GM19193 (cell line): ENCODE results near the gene IZUMO4.

Source experiments
- POLR2A ChIP-seq: IDR thresholded peaks from 4 replicates; pipeline ENCODE4 v1.6.1; 2011; ENCODE audit not compliant: insufficient read depth, insufficient read length; ENCODE audit errors: extremely low read depth

Gene IZUMO4

DNA sequence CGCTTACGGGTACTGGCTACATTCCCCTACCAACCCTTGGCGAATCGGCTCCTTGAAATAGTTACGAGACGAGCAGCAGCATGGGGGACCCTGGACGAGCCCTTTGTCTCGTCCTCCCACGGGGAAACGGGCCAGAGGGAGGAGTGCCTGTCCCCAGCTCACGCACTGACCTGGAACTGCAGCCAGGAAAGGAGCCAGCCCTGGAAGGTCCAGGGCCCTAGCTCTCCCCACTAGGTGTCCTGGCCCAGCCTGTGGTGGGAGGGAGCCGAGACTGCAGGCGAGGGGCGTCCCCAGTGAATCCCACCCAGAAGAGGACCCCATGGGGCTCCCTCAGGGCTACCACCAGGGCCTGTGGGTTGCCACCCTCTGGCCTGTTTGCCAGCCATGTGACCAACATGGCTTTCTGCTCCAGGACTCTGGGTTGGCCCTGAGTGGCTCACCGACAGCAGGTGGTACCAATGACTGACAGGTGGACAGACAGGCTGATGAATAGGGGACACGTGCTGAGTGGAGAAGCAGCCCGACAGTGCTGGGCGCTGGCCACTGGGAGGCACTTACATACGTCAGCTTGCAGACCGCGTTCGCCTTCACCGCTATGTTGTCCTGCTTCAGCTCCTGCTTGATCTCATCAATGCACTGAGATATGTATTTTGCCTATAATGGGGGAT lies 41.5 kb downstream of the IZUMO4 start:
- TF ChIP-seq POLR2A, result no peak

DNA sequence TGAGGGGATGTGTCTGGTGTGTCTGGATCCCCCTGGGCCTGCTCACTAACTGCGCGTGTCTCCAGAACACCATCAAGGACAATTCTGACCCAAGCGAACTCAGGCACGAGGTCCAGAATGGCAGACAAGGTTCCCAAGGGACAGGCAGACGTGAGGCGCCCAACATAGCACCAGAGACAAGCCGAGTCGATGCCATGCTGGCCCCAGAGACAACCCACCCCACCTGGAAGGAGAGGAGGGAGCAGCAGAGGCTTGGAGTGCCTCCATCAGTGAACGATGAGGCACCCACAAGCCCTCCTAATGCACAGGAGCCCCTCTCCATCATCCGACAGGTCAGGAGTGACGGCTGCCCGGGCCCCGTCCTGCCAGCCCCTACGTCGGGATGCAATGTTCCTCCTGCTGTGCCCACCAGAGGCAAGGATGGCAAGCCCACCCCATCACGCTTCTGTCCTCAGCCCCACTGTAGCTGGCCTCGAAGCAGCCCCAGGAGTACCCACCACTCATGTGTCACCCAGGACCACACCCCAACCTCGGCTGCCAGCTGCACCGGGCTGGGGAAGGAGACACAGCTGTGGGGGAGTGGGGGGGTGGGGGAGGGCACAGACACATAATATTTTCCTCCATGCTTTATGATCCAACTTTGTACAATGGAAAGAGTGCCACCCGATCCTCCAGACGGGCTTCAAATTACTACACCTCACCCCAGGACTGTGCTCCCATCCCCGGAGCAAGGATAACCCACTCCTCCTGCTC lies 42.8 kb downstream of the IZUMO4 start:
- no peak for TF ChIP-seq POLR2A

DNA sequence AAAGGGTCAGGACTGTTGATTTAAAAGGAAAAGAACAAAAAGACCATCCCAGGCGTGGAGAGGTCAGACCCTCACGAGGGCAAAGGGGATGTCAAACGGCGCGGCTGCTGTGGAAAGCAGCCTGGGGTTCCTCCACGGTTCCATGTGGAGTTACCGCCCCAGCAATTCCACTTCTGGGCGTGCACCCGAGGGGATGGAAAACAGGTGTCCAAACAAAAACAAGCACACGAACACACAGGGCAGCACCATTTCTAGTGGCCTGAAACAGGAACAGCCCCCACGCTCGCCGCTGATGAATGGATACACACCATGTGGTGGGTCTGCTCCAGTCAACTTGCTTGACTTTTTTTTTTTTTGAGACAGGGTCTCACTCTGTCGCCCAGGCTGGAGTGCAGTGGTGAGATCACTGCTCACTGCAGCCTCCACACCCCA lies 43.4 kb downstream of the IZUMO4 start:
- no peak for TF ChIP-seq POLR2A

DNA sequence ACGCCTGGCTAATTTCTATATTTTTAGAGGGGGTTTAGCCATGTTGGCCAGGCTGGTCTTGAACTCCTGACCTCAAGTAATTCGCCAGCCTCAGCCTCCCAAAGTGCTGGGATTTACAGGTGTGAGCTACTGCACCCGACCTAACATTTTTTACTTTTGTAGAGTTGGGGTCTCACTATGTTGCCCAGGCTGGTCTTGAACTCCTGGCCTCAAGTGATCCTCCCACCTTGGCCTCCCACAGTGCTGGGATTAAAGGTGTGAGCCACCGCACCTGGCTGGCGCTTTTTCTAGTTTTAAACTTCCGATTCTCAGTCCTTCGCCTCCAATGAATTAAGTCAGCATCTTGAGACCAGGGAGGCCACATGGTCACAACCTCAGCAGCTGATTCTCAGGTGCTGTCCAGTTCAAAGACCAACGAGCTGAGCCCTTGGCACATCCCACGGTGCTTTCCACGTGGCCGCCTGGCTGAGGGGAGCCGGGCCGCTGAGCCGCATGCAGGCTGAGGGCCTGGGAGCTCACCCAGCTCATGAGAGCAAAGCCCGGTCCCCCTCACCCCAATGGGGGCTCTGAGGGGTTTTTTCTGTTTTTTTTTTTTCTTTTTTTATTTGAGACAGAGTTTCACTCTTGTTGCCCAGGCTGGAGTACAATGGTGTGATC lies 45.6 kb downstream of the IZUMO4 start:
- TF ChIP-seq POLR2A, result no peak

DNA sequence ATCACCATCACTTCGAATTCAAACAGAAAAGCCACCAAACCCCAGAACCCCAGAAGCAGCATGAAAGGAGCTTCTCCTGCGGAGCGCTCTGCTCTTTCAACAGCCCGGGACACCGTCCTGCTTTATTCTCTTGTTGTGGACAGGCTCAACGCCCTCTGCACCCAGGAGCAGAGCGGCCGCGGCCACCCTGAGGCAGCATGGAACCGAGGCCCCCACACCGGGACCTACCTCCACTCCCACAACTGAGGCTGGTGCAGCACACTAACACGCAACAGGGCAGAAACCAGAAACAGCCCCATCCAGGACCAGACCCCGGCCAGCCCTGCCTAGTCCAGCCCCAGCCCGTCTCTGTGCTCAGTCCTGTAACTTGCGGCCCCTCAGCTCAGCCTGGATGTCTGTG lies 47.5 kb downstream of the IZUMO4 start:
- TF ChIP-seq POLR2A, result no peak

DNA sequence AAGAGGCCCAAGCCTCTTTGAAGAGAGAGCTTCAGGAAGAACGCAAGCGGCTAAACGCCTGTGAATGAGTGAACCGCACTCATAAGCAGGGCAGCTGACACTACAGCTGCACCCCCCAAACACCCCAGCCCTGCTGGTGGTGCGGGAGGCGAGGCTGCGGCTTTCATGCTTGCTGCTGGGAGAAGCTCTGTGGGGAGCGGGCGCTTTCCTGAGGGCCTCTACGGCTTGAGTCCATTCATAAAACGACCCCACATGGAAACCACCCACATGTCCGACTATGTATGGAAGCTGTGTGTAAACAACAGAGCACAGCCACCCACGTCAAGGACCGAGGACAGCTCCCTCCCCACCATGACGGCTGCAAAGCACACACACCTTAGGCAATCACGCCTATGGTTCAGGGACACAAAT lies 49.1 kb downstream of the IZUMO4 start:
- TF ChIP-seq POLR2A, result no peak

DNA sequence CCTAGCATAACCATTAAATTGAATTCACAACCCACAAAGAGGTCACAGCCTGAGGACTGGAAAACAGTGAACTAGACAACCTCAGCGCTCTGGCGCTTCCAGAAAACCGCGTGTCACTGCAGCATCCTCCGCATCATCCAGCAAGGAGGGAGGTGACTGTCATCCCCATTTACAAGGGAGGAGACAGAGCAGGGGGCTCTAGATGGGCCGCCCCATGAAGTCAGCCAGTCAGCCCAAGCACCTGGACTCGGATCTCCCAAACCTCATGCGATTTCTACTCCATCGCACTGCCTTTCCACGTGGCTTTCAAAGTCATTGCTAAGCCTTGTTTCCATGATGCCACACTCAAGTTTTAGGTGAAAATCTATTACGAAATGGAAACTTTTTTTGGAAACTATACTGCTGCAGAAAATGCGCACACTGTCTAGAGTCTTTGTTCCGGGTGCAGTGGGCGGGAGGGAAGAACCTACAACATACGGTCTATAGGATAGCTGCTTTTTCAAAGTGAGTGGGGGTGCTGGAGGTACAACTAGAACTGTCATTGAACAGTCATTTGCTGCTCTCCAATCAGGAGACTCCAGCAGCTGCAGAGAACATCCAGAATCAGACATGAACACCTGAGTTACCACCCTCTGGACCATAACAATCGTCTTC lies 51.9 kb downstream of the IZUMO4 start:
- TF ChIP-seq POLR2A, result no peak
